Natural killer cell treated with Interleukin-12 subunit alpha and Interleukin-12 subunit beta and Interleukin-15 and Interleukin-18, amount 100 ng/mL, for 72 hours (primary cell): ENCODE results near the gene SPTA1. TPM values are rescaled to one million over a fixed set of nuclear protein-coding genes. Genes with fewer than 3 reads are reported as not detected.
A peak's percentile ranks its signal among the peaks of the same experiment; 100 is the strongest.

Experiments
- ATAC-seq, 2 donors: fragments of 150-1000 bp; cut with Tn5 transposase in 1 of 2; sonication (Bioruptor Pico), chemical (Tn5 transposase) in 1 of 2; 2 replicates each; pipeline ENCODE4 v1.10.0; 2021
- DNase-seq: peaks from one replicate; pipeline ENCODE4 v3.0.0; 2022; ENCODE audit warnings: low spot score
- H3K27ac Mint-ChIP-seq, 2 donors: 1 replicate in 1 of 2; 2 replicates in 1 of 2; pipeline ENCODE4 v1.8.0; 2022; ENCODE audit warnings: mixed read lengths in 2 of 2, mild to moderate bottlenecking in 1 of 2, moderate library complexity in 1 of 2
- H3K27me3 Mint-ChIP-seq, 2 donors: 1 replicate in 1 of 2; 2 replicates in 1 of 2; pipeline ENCODE4 v1.8.0; 2022; ENCODE audit warnings: mixed read lengths in 2 of 2
- H3K36me3 Mint-ChIP-seq: one replicate; pipeline ENCODE4 v1.8.0; 2022; ENCODE audit warnings: mixed read lengths
- H3K4me1 Mint-ChIP-seq, 2 donors: 1 replicate in 1 of 2; 2 replicates in 1 of 2; pipeline ENCODE4 v1.8.0; 2022; ENCODE audit warnings: low read depth in 2 of 2, mixed read lengths in 2 of 2, mild to moderate bottlenecking in 1 of 2
- H3K4me3 Mint-ChIP-seq: one replicate; pipeline ENCODE4 v1.8.0; 2022; ENCODE audit warnings: mixed read lengths
- H3K9me3 Mint-ChIP-seq: 2 replicates; pipeline ENCODE4 v1.8.0; 2022; ENCODE audit warnings: mixed read lengths
- total RNA-seq, 2 donors: library from RNA; stranded (reverse); gene quantifications; one replicate each; pipeline ENCODE4 v1.2.3, GENCODE V29; 2022

Gene SPTA1
- under 1 TPM; 0.08 to 0.43 TPM for total RNA-seq

DNA sequence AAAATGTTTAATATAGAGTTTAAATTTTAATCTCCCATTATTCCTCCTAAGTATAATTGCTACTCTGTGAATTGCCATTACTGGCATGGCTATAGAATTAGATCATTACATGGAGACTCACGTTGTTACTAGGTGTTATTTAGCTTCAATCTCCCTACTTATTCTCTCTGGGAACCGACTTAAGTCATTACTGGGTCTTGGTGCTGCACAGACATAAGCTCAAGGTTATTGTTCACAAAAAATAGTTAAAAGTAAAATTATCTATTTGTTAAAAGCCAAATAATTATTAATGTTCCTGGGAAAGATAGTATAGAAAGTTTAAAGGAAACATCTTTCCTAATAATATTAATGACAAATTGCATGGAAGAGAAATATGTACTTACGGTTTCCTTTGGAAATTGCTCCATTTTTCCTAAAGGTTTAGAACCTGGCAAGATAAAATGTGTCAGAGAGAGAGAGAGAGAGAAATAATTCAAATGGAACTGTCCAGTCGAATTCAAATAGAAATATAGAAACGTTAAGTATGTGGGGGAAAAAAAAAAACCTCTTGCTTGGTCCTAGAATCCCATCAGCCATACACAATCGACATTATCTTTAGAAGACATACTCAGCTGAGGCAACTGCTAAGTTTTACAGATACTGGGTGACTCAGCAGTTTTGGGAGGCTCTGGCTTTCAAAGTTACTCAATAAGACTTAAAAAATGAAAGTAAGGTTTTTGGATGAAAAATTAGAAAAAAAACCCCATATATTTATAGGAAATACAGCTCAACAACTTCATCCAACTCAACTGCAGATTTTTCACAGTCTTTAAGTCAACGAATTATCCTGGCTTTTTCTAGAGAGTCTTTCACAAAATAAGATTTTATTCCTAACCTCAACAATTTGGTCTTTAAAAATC lies at the start of gene SPTA1:
Gene SPTA1, minus strand, starts transcription at position 605 of the 899 bp plus-strand sequence. Its CDS starts 198 bp downstream, at position 407.
- Mint-ChIP-seq H3K36me3 (no peaks in the 10 kb centered on the region), H3K4me1 (no peaks in the 10 kb centered on the region), H3K9me3 (no peaks in the 10 kb centered on the region), H3K27me3 (peaks cover 16 to 27% of the 10 kb centered on the region in 2 donors), H3K27ac (no peak within 1 kb of the TSS), H3K4me3 (no peak within 1 kb of the TSS)
- DNase-seq (no peak), ATAC-seq (no peak)

DNA sequence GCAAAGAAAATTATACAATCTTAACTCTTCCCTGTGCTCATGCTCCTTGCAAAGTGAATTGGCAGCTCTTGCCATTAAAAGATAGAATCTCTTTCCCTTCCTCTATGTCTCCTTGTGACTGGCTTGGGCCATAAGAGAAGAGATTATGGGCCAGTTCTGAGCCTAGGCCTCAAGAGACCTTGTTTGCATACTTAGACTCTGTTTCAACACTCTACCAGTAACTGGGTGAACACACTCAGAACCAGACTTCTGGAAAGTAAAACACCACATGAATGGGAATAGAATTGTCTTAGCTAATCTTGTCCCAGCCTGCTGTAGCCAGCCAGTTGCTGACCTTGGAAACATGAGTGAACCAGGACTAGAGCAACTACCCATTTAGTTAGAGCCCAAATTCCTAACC lies 49.3 kb upstream of the SPTA1 start:
- H3K4me3 Mint-ChIP-seq: no peak overlapping the region
- no peak overlapping the region for H3K27ac Mint-ChIP-seq
- no peaks in the 10 kb centered on the region for H3K4me1 Mint-ChIP-seq

DNA sequence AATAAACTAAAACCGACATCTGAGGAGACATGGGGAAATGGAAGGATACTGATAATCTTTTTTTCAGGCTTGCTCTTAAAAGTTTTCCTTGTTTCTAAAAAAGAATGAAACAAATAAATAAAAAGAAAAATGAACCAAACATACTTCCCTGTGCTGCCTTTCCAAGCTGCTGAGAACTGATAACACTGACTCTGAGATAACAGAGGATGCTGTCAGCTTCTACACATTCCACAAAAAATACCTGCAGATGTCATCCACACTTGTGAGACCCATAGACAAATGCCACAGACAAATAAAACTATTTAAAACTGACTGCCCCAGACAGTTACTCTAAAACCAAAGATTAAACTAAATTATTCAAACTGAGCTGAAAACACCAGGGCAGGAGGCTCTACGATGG lies 46.0 kb upstream of the SPTA1 start:
- no peak overlapping the region for H3K27ac Mint-ChIP-seq
- H3K27me3 Mint-ChIP-seq: peaks cover 7 to 13% of the 10 kb centered on the region in 2 donors
- DNase-seq: no peak
- no peak overlapping the region for H3K4me3 Mint-ChIP-seq
- H3K9me3 Mint-ChIP-seq: no peaks in the 10 kb centered on the region
- no peaks in the 10 kb centered on the region for H3K36me3 Mint-ChIP-seq
- ATAC-seq: no peak
- no peaks in the 10 kb centered on the region for H3K4me1 Mint-ChIP-seq

More for the DNA sequence above, 49.3 kb upstream of the SPTA1 start:
- H3K9me3 Mint-ChIP-seq: no peaks in the 10 kb centered on the region
- ATAC-seq: no peak
- peaks cover 22 to 28% of the 10 kb centered on the region in 2 donors for H3K27me3 Mint-ChIP-seq
- DNase-seq: no peak
- H3K36me3 Mint-ChIP-seq: peaks cover 8% of the 10 kb centered on the region

DNA sequence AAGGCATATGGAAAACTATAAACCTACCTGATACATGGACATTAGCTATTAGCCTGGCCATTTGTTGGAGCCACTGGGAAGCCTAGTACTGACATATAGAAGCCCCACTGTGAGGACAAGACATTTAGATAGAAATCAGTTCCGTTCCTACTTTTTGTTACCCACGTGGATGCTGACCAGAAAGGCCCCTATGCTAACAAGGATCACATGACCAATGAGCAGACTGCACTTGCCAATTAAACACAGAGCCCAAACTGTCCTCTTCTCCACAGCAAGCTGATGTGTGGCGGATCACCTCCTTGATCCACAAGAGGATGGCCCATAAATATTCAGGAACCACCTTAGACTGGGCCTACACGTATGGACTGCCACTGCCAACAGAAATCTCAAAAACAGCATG lies 45.2 kb upstream of the SPTA1 start:
- DNase-seq (no peak), ATAC-seq (no peak)
- Mint-ChIP-seq H3K4me1 (no peaks in the 10 kb centered on the region), H3K27ac (no peak overlapping the region), H3K36me3 (no peaks in the 10 kb centered on the region), H3K27me3 (peaks cover 5 to 14% of the 10 kb centered on the region in 2 donors), H3K4me3 (no peak overlapping the region), H3K9me3 (no peaks in the 10 kb centered on the region)

DNA sequence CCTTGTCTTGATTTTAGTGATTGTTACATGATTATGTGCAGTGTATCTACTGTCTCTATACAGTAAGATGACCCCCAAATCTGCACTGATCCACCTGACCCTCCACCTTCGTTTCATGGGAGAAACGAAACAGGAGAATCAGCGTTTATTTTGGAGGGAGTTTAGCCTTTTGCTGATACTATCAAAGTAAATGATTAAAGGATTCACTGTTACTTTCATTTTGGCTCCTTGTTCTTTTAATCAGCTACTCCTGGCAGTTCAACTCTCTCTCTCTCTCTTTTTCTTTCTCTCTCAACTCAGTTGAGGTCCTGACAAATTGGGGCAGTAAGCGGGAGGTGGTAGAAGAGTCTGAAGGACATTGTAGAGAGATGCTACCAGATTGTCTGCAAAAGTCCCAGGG lies 43.9 kb upstream of the SPTA1 start:
- H3K36me3 Mint-ChIP-seq: no peaks in the 10 kb centered on the region
- peaks cover 10 to 19% of the 10 kb centered on the region in 2 donors for H3K27me3 Mint-ChIP-seq
- no peak overlapping the region for H3K4me3 Mint-ChIP-seq
- ATAC-seq (no peak), DNase-seq (no peak)
- no peak overlapping the region for H3K27ac Mint-ChIP-seq
- no peaks in the 10 kb centered on the region for H3K4me1 Mint-ChIP-seq
- H3K9me3 Mint-ChIP-seq: no peaks in the 10 kb centered on the region

DNA sequence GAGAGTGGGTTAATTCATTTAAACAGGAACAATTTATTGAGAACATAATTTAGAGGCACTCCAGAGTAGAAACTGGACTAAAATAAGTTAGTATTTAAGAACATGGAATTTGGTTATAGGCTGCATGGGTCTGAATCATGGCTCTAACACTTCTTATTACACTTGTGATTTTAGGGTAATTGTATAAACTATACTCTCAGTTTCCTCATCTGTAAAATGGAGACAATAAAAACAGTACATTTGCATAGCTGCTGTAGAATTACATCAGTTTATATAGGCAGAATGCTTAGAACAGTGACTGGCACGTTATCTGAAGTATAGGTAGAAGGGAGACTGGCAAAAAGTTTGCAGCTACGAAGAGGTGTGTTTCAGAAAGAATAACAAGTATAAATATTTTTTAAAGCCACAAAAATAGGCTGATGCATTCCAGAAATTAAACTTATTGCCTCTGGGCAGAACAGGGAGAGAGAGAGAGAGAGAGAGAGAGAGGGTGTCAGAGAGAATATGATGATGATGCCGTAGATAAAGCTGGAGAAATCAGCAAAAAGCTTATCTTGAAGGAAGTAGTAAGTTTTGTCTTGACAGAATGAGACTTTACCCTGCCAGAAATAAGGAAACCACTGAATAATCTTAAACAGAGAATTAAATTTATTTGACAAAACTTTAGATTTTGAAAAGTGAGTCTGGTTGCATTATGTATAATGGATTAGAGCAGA lies 42.2 kb upstream of the SPTA1 start:
- H3K27ac Mint-ChIP-seq: no peak overlapping the region
- no peaks in the 10 kb centered on the region for H3K9me3 Mint-ChIP-seq

DNA sequence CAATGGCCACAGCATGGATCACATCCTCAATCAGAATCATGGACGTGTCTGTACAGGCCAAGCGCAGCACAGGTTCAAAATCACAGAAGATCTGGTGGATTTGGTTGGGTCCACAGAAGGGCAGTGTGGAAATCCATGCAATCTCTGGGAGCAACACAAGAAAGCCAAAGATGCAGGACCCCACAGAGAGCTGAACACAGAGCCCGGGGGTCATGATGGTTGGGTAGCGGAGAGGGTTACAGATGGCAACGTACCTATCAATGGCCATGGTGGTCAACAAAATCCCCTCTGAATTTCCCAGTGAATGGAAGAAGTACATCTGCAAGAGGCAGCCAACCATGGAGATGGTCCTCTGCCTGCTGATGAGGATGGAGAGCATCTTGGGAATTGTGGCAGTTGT lies 37.9 kb upstream of the SPTA1 start:
- H3K36me3 Mint-ChIP-seq: no peaks in the 10 kb centered on the region
- ATAC-seq (no peak), DNase-seq (no peak)
- no peak overlapping the region for H3K27ac Mint-ChIP-seq
- no peaks in the 10 kb centered on the region for H3K4me1 Mint-ChIP-seq
- H3K27me3 Mint-ChIP-seq: peaks cover 28 to 57% of the 10 kb centered on the region in 2 donors
- no peak overlapping the region for H3K4me3 Mint-ChIP-seq
- H3K9me3 Mint-ChIP-seq: no peaks in the 10 kb centered on the region

More for the DNA sequence above, 42.2 kb upstream of the SPTA1 start:
- no peak for DNase-seq
- Mint-ChIP-seq H3K4me1 (no peaks in the 10 kb centered on the region), H3K4me3 (no peak overlapping the region), H3K36me3 (no peaks in the 10 kb centered on the region), H3K27me3 (peaks cover 17 to 30% of the 10 kb centered on the region in 2 donors)
- ATAC-seq: no peak

DNA sequence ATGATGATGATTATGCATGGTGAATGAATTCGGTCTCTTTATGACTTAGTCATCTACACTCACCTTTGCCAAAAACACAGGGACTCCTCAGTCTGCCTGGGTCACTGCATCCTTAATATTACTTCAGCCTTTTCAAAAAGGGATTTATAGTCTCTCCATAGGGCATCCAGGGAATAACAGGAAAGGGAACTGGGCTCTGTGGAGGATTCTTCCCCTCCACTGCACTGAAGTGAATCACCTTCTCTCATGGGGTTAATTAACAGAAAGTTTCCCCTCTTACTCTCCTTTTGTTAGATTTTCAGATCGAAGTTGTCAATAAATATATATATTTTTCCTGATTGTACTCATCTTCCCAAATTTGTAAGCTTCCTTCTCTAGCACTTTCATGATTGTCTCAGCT lies 34.1 kb upstream of the SPTA1 start, which contains the start of gene OR6K3:
Gene OR6K3, minus strand, starts transcription at position 101 of the 400 bp plus-strand sequence. CDS start 2,605 bp downstream, outside the sequence.
- H3K4me1 Mint-ChIP-seq: no peaks in the 10 kb centered on the region
- no peaks in the 10 kb centered on the region for H3K36me3 Mint-ChIP-seq
- peaks cover 39 to 59% of the 10 kb centered on the region in 2 donors for H3K27me3 Mint-ChIP-seq
- H3K4me3 Mint-ChIP-seq: no peak within 1 kb of the TSS
- no peaks in the 10 kb centered on the region for H3K9me3 Mint-ChIP-seq
- ATAC-seq (no peak), DNase-seq (no peak)
- H3K27ac Mint-ChIP-seq: no peak within 1 kb of the TSS

DNA sequence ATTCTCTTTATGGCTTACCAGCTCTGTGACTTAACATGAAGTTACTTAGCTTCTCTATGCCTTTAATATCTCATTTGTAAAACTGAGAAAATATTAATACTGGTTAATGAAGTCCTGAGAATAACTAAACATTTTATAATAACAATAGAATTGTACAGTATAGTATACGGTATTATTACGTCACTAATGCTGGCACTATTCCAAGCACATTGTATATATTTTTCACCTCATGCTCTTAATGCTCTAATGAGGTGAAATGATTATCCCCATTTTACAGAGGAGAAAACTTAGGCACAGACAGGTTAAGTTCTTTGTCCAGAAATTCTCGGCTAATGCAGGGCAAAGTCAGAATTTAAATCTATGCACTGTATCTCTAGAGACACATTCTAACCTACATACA lies 33.1 kb upstream of the SPTA1 start:
- no peaks in the 10 kb centered on the region for H3K9me3 Mint-ChIP-seq
- ATAC-seq (no peak), DNase-seq (no peak)
- no peaks in the 10 kb centered on the region for H3K4me1 Mint-ChIP-seq
- H3K27ac Mint-ChIP-seq: no peak overlapping the region
- H3K4me3 Mint-ChIP-seq: no peak overlapping the region
- H3K27me3 Mint-ChIP-seq: peaks cover 39 to 61% of the 10 kb centered on the region in 2 donors
- H3K36me3 Mint-ChIP-seq: no peaks in the 10 kb centered on the region

DNA sequence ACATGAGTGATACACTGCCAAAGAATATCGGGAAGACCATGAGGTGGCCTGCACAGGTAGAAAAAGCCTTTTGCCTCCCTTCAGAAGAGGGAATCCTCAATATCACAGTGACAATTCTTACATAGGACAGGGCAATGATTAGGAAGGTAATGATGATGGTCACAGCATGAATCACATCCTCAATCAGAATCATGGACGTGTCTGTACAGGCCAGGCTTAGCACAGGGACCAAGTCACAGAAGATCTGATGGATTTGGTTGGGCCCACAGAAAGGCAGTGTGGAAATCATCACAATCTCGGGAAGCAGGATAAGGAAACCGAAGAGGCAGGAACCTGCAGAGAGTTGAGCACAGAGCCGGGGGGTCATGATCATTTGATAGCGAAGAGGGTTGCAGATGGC lies 30.8 kb upstream of the SPTA1 start:
- no peak for DNase-seq
- Mint-ChIP-seq H3K4me3 (no peak overlapping the region), H3K27ac (no peak overlapping the region), H3K27me3 (peaks cover 29 to 53% of the 10 kb centered on the region in 2 donors), H3K36me3 (no peaks in the 10 kb centered on the region), H3K4me1 (no peaks in the 10 kb centered on the region), H3K9me3 (no peaks in the 10 kb centered on the region)
- no peak for ATAC-seq

DNA sequence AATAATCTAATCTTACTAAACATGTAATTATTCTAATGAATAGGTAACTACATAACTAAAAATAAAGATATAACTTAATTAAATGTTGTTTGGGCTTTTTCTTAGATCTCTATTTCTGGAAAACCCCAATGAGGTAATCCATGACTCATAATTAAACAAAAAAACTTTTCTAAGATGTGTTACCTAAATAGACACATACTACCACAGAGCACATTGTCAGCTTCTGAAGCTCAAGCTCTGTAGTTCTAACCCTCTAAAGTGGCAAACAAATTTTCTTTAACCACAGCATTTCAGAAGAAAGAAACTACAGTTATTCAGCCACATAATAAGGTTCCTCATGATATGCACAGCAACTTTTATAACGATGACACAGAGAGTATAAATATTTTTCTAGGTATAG lies 29.8 kb upstream of the SPTA1 start:
- Mint-ChIP-seq H3K4me3 (peak overlapping the region; percentile 5), H3K27me3 (peaks cover 29 to 56% of the 10 kb centered on the region in 2 donors), H3K9me3 (no peaks in the 10 kb centered on the region), H3K4me1 (no peaks in the 10 kb centered on the region), H3K27ac (peak overlapping the region in 1 of 2 donors; percentile 44), H3K36me3 (no peaks in the 10 kb centered on the region)
- no peak for DNase-seq
- ATAC-seq: peak; percentile 52 to 60

DNA sequence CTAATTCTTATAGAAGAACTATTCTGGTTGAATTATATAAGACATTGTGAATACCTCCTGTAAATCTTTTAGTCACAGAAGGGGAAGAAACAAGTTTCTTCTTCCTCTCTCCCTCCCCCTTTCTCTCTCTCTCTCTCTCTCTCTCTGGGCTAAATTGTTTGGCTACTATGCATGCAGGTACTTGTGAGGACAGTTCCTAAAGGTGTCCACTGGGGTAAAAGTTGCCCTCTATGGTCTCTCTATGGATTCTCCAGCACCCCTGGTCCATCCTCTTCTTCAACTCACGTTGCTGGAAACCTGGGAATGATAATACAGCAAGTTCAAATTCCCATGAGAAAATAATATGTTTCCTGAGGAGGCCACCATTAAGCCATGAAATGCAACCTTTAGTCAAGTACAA lies 28.2 kb upstream of the SPTA1 start:
- H3K27me3 Mint-ChIP-seq: peaks cover 27 to 47% of the 10 kb centered on the region in 2 donors
- H3K27ac Mint-ChIP-seq: no peak overlapping the region
- no peaks in the 10 kb centered on the region for H3K4me1 Mint-ChIP-seq
- DNase-seq (no peak), ATAC-seq (no peak)
- H3K9me3 Mint-ChIP-seq: no peaks in the 10 kb centered on the region
- H3K4me3 Mint-ChIP-seq: no peak overlapping the region
- H3K36me3 Mint-ChIP-seq: no peaks in the 10 kb centered on the region

DNA sequence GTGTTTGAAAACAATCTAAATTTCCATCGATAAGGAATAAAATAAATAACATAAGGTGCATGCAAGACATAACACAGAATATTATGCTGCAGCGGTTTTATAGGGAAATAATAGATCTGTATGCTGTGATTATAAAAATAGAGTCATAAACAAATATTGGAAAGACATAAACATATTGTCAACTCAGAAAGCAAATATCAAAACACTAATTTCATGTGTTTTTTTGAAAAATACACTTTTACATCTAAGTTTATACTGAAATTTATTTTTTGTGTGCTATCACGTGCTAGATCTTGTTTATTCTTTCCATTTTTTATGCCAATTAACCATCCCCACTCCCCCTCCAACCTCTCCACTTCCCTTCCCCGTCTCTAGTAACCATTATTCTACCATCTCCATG lies 24.6 kb upstream of the SPTA1 start:
- Mint-ChIP-seq H3K4me1 (no peaks in the 10 kb centered on the region), H3K27ac (no peak overlapping the region), H3K27me3 (peaks cover 12 to 23% of the 10 kb centered on the region in 2 donors), H3K36me3 (no peaks in the 10 kb centered on the region), H3K9me3 (no peaks in the 10 kb centered on the region), H3K4me3 (no peak overlapping the region)
- no peak for ATAC-seq
- no peak for DNase-seq

DNA sequence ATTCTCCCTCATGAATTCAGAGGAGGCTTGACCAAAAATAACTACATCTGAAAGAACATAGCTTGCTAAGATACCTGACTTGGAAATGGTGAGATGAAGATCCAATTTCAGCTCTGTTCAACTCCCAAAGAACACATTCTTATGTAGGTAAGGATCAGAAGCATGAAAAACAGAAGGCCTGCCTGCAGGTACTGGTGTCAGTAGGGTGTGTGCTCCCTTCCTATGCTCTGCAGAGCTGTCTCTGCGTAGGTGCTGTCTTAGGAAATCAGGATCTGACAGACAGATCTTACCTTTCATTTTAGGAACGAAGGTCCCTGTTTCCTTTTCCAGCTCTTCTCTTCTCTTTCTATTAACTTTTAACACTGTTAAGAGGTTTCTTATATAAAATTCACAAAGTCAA lies 19.6 kb upstream of the SPTA1 start:
- Mint-ChIP-seq H3K27me3 (peaks cover 5 to 9% of the 10 kb centered on the region in 2 donors), H3K4me3 (no peak overlapping the region), H3K27ac (no peak overlapping the region), H3K36me3 (no peaks in the 10 kb centered on the region), H3K9me3 (no peaks in the 10 kb centered on the region), H3K4me1 (no peaks in the 10 kb centered on the region)
- ATAC-seq: no peak
- no peak for DNase-seq
